ENCODE data around the gene PRDM2. TPM values are rescaled to one million over a fixed set of nuclear protein-coding genes. Genes with fewer than 3 reads are reported as not detected.

PRDM2 gene, protein sequence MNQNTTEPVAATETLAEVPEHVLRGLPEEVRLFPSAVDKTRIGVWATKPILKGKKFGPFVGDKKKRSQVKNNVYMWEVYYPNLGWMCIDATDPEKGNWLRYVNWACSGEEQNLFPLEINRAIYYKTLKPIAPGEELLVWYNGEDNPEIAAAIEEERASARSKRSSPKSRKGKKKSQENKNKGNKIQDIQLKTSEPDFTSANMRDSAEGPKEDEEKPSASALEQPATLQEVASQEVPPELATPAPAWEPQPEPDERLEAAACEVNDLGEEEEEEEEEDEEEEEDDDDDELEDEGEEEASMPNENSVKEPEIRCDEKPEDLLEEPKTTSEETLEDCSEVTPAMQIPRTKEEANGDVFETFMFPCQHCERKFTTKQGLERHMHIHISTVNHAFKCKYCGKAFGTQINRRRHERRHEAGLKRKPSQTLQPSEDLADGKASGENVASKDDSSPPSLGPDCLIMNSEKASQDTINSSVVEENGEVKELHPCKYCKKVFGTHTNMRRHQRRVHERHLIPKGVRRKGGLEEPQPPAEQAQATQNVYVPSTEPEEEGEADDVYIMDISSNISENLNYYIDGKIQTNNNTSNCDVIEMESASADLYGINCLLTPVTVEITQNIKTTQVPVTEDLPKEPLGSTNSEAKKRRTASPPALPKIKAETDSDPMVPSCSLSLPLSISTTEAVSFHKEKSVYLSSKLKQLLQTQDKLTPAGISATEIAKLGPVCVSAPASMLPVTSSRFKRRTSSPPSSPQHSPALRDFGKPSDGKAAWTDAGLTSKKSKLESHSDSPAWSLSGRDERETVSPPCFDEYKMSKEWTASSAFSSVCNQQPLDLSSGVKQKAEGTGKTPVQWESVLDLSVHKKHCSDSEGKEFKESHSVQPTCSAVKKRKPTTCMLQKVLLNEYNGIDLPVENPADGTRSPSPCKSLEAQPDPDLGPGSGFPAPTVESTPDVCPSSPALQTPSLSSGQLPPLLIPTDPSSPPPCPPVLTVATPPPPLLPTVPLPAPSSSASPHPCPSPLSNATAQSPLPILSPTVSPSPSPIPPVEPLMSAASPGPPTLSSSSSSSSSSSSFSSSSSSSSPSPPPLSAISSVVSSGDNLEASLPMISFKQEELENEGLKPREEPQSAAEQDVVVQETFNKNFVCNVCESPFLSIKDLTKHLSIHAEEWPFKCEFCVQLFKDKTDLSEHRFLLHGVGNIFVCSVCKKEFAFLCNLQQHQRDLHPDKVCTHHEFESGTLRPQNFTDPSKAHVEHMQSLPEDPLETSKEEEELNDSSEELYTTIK (N-terminal part only)
- polyA plus RNA-seq (2013) = 23.8 TPM in 2 replicates

DNA sequence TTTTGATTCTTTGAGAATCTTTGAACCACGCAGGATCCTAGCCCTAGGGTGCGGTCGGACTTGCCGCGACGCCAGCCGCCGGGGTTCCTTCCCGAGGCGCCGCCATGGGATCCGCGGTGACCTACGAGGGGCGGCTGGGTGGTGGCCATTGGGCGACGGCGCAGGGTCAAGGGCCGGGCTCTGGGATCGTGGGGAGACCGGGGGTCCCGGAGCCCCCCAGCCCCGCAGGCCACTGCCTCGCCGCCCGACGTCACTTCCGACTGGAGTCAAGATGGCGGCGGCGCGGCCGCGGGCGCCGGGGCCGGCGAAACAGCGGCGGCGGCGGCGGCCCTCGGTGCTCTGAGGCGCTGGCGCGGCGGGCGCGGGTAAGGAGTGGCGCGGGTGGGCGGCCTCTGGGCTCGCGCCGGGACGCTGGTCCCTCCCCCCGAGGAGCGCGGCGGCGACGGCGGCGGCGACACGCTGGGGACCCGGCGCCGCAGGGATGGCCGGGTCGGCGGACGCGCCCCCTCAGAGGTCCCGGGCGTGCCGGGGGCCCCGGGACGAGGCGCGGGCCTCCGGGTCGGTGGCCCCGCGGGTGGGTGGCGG is at the start of gene PRDM2:
TSS of gene PRDM2 (plus strand) at position 253 of the 585 bp plus-strand sequence. CDS start 15,418 bp downstream, outside the sequence.
- H3K14ac ChIP-seq (ENCODE audit: low read length) = peak within 1 kb of the TSS; percentile 100
- peaks cover 9% of the 10 kb centered on the region for H3K79me2 ChIP-seq (ENCODE audit: control insufficient read depth, insufficient read depth, low read length, poor library complexity)
- peak within 1 kb of the TSS; percentile 100 for H3K18ac ChIP-seq (ENCODE audit: low read length)
- peak within 1 kb of the TSS; percentile 99 for H2BK120ac ChIP-seq (ENCODE audit: insufficient read depth, low read length, poor library complexity)
- H2BK12ac ChIP-seq (ENCODE audit: low read length) = peak within 1 kb of the TSS; percentile 71
- H3K4ac ChIP-seq (ENCODE audit: low read depth, low read length) = peak within 1 kb of the TSS; percentile 90
- H4K12ac ChIP-seq (ENCODE audit: low read depth, low read length) = peak within 1 kb of the TSS; percentile 88
- H2AFZ ChIP-seq (ENCODE audit: insufficient read depth, low read length, poor library complexity) = peak within 1 kb of the TSS; percentile 100
- peak within 1 kb of the TSS; percentile 99 for H4K91ac ChIP-seq (ENCODE audit: low read depth, low read length)
- H4K8ac ChIP-seq (ENCODE audit: low read depth, low read length) = peak within 1 kb of the TSS; percentile 100
- WGBS (ENCODE audit: extremely low coverage, insufficient coverage, insufficient read length) = no CpG with 5 or more reads among the region's 87 CpGs
- peak within 1 kb of the TSS; percentile 79 for H3K4me2 ChIP-seq (ENCODE audit: low read length)
- H3K27me3 ChIP-seq (ENCODE audit: insufficient read depth, low read length) = peaks cover 2% of the 10 kb centered on the region
- H3K79me1 ChIP-seq (ENCODE audit: low read length) = peaks cover 11% of the 10 kb centered on the region
- H3K4me3 ChIP-seq (ENCODE audit: low read depth, low read length) = peak within 1 kb of the TSS; percentile 80
- peak within 1 kb of the TSS; percentile 22 for H2AK5ac ChIP-seq (ENCODE audit: low read length)
- H3K27ac ChIP-seq (ENCODE audit: low read depth, low read length) = no peak within 1 kb of the TSS
- peak within 1 kb of the TSS; percentile 85 for H2BK5ac ChIP-seq (ENCODE audit: low read depth, low read length, poor library complexity)
- peaks cover 7 to 9% of the 10 kb centered on the region in 2 experiments for H3K4me1 ChIP-seq (ENCODE audit: control insufficient read depth in 1 of 2, insufficient read depth in 2 of 2, low read length in 2 of 2)
- H3K36me3 ChIP-seq (ENCODE audit: control insufficient read depth in 1 of 2, insufficient read depth in 2 of 2, low read length in 2 of 2) = no peaks in the 10 kb centered on the region
- peak in 1 of 2 donors; percentile 55 for DNase-seq
- H3K9ac ChIP-seq (ENCODE audit: low read length) = peak within 1 kb of the TSS; percentile 60
- no peak within 1 kb of the TSS for H3K23ac ChIP-seq (ENCODE audit: low read length)
- peaks cover 1% of the 10 kb centered on the region for H3K9me3 ChIP-seq (ENCODE audit: insufficient read depth, low read depth, low read length)

DNA sequence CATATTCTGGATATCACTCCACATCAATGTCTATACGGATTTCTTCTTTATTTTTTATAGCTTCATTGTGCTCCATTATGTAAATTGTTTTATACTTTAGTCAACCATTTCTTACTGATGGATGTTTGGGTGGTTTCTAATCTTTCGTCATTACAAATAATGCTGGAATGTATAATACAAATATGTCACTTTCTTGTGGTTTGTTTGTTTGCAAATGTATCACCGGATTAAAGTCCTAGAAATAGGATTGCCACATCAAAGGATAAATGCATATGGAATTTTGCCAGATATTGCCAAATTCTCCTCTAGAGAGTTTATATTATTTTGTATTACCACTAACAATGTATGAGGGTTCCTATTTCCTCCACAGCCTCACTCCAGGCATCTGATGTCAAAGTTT is 48.7 kb upstream of the PRDM2 start:
- no peak overlapping the region for H4K8ac ChIP-seq (ENCODE audit: low read depth, low read length)
- H4K91ac ChIP-seq (ENCODE audit: low read depth, low read length) = no peak overlapping the region
- H3K27ac ChIP-seq (ENCODE audit: low read depth, low read length) = no peak overlapping the region
- no peak for DNase-seq
- no peaks in the 10 kb centered on the region for H3K36me3 ChIP-seq (ENCODE audit: control insufficient read depth in 1 of 2, insufficient read depth in 2 of 2, low read length in 2 of 2)
- no peaks in the 10 kb centered on the region for H3K79me2 ChIP-seq (ENCODE audit: control insufficient read depth, insufficient read depth, low read length, poor library complexity)
- H3K4me3 ChIP-seq (ENCODE audit: low read depth, low read length) = no peak overlapping the region
- no peak overlapping the region for H3K14ac ChIP-seq (ENCODE audit: low read length)
- H2AK5ac ChIP-seq (ENCODE audit: low read length) = no peak overlapping the region
- H3K18ac ChIP-seq (ENCODE audit: low read length) = no peak overlapping the region
- H3K23ac ChIP-seq (ENCODE audit: low read length) = no peak overlapping the region
- no peak overlapping the region for H2BK5ac ChIP-seq (ENCODE audit: low read depth, low read length, poor library complexity)
- H3K27me3 ChIP-seq (ENCODE audit: insufficient read depth, low read length) = no peaks in the 10 kb centered on the region
- H4K12ac ChIP-seq (ENCODE audit: low read depth, low read length) = no peak overlapping the region
- no peak overlapping the region for H3K9ac ChIP-seq (ENCODE audit: low read length)
- no peaks in the 10 kb centered on the region for H3K4me1 ChIP-seq (ENCODE audit: control insufficient read depth in 1 of 2, insufficient read depth in 2 of 2, low read length in 2 of 2)
- H2BK120ac ChIP-seq (ENCODE audit: insufficient read depth, low read length, poor library complexity) = no peak overlapping the region
- WGBS (ENCODE audit: extremely low coverage, insufficient coverage, insufficient read length) = no CpG with 5 or more reads among the region's 3 CpGs
- H2AFZ ChIP-seq (ENCODE audit: insufficient read depth, low read length, poor library complexity) = no peak overlapping the region
- H3K4me2 ChIP-seq (ENCODE audit: low read length) = no peak overlapping the region
- no peak overlapping the region for H2BK12ac ChIP-seq (ENCODE audit: low read length)
- no peak overlapping the region for H3K4ac ChIP-seq (ENCODE audit: low read depth, low read length)
- no peaks in the 10 kb centered on the region for H3K9me3 ChIP-seq (ENCODE audit: insufficient read depth, low read depth, low read length)
- no peaks in the 10 kb centered on the region for H3K79me1 ChIP-seq (ENCODE audit: low read length)

DNA sequence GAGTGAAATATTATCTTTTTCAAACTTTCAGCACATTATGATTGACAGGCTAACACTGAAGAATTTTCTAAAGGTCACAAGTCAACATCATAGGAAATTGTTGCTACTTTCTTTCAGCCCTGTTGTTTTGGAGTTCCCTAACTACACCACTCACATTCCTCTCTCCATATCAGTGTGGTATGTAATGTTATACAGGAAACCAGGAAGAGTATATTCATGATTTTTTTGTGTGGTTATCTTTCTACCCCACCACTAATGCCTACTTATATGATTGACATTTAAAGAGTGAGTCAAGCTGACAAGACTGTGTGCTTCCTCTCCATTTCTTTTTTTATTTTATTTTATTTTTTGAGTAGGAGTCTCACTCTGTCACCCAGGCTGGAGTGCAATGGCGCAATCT is 47.8 kb upstream of the PRDM2 start:
- no peak overlapping the region for H2AFZ ChIP-seq (ENCODE audit: insufficient read depth, low read length, poor library complexity)
- no peak overlapping the region for H2BK12ac ChIP-seq (ENCODE audit: low read length)
- no peak overlapping the region for H3K4me2 ChIP-seq (ENCODE audit: low read length)
- H4K8ac ChIP-seq (ENCODE audit: low read depth, low read length) = no peak overlapping the region
- H3K18ac ChIP-seq (ENCODE audit: low read length) = no peak overlapping the region
- no peak overlapping the region for H4K12ac ChIP-seq (ENCODE audit: low read depth, low read length)
- H3K4me1 ChIP-seq (ENCODE audit: control insufficient read depth in 1 of 2, insufficient read depth in 2 of 2, low read length in 2 of 2) = no peaks in the 10 kb centered on the region
- H3K14ac ChIP-seq (ENCODE audit: low read length) = no peak overlapping the region
- H3K9ac ChIP-seq (ENCODE audit: low read length) = no peak overlapping the region
- no peak overlapping the region for H3K4me3 ChIP-seq (ENCODE audit: low read depth, low read length)
- H2BK5ac ChIP-seq (ENCODE audit: low read depth, low read length, poor library complexity) = no peak overlapping the region
- H3K36me3 ChIP-seq (ENCODE audit: control insufficient read depth in 1 of 2, insufficient read depth in 2 of 2, low read length in 2 of 2) = no peaks in the 10 kb centered on the region
- H3K4ac ChIP-seq (ENCODE audit: low read depth, low read length) = no peak overlapping the region
- no peaks in the 10 kb centered on the region for H3K9me3 ChIP-seq (ENCODE audit: insufficient read depth, low read depth, low read length)
- no peaks in the 10 kb centered on the region for H3K79me1 ChIP-seq (ENCODE audit: low read length)
- no peak for DNase-seq
- no peak overlapping the region for H3K27ac ChIP-seq (ENCODE audit: low read depth, low read length)
- H3K23ac ChIP-seq (ENCODE audit: low read length) = no peak overlapping the region
- H2AK5ac ChIP-seq (ENCODE audit: low read length) = no peak overlapping the region
- H3K79me2 ChIP-seq (ENCODE audit: control insufficient read depth, insufficient read depth, low read length, poor library complexity) = no peaks in the 10 kb centered on the region
- no CpG with 5 or more reads among the region's 1 CpG for WGBS (ENCODE audit: extremely low coverage, insufficient coverage, insufficient read length)
- no peak overlapping the region for H2BK120ac ChIP-seq (ENCODE audit: insufficient read depth, low read length, poor library complexity)
- H4K91ac ChIP-seq (ENCODE audit: low read depth, low read length) = no peak overlapping the region
- H3K27me3 ChIP-seq (ENCODE audit: insufficient read depth, low read length) = no peaks in the 10 kb centered on the region

DNA sequence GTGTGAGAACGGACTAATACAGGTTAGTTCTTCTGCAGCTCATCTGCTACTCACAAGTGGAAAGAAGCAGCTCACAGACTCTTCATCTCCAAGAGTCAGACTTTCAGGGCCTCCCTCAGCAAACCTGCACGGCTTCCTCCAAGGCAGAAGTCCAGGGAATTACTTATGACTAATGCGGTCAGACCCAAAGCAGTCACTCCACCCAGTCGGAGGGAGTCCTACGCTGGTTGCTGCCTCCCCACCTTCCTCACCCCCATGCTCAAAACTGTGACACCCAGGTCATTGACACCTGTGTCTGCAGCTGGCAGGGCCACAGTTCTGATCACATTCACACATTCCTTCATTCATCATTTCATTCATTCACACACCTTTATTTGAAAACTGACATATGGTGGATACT is 38.4 kb upstream of the PRDM2 start:
- no peak overlapping the region for H3K4me3 ChIP-seq (ENCODE audit: low read depth, low read length)
- H3K79me2 ChIP-seq (ENCODE audit: control insufficient read depth, insufficient read depth, low read length, poor library complexity) = no peaks in the 10 kb centered on the region
- peak overlapping the region; percentile 40 for H2BK12ac ChIP-seq (ENCODE audit: low read length)
- no peak overlapping the region for H3K4ac ChIP-seq (ENCODE audit: low read depth, low read length)
- H3K36me3 ChIP-seq (ENCODE audit: control insufficient read depth in 1 of 2, insufficient read depth in 2 of 2, low read length in 2 of 2) = no peaks in the 10 kb centered on the region
- H3K4me1 ChIP-seq (ENCODE audit: control insufficient read depth in 1 of 2, insufficient read depth in 2 of 2, low read length in 2 of 2) = no peaks in the 10 kb centered on the region
- H2BK120ac ChIP-seq (ENCODE audit: insufficient read depth, low read length, poor library complexity) = no peak overlapping the region
- peak overlapping the region; percentile 28 for H4K8ac ChIP-seq (ENCODE audit: low read depth, low read length)
- no peaks in the 10 kb centered on the region for H3K79me1 ChIP-seq (ENCODE audit: low read length)
- no peak overlapping the region for H3K4me2 ChIP-seq (ENCODE audit: low read length)
- H3K23ac ChIP-seq (ENCODE audit: low read length) = no peak overlapping the region
- no peak overlapping the region for H2BK5ac ChIP-seq (ENCODE audit: low read depth, low read length, poor library complexity)
- no peak for DNase-seq
- no peak overlapping the region for H4K12ac ChIP-seq (ENCODE audit: low read depth, low read length)
- no CpG with 5 or more reads among the region's 5 CpGs for WGBS (ENCODE audit: extremely low coverage, insufficient coverage, insufficient read length)
- H3K14ac ChIP-seq (ENCODE audit: low read length) = no peak overlapping the region
- H3K27ac ChIP-seq (ENCODE audit: low read depth, low read length) = no peak overlapping the region
- H3K9ac ChIP-seq (ENCODE audit: low read length) = no peak overlapping the region
- no peaks in the 10 kb centered on the region for H3K27me3 ChIP-seq (ENCODE audit: insufficient read depth, low read length)
- no peak overlapping the region for H2AK5ac ChIP-seq (ENCODE audit: low read length)
- peak overlapping the region; percentile 24 for H4K91ac ChIP-seq (ENCODE audit: low read depth, low read length)
- no peak overlapping the region for H2AFZ ChIP-seq (ENCODE audit: insufficient read depth, low read length, poor library complexity)
- no peaks in the 10 kb centered on the region for H3K9me3 ChIP-seq (ENCODE audit: insufficient read depth, low read depth, low read length)
- no peak overlapping the region for H3K18ac ChIP-seq (ENCODE audit: low read length)
